ENCODE data around the gene GPR55.

GPR55 gene

DNA sequence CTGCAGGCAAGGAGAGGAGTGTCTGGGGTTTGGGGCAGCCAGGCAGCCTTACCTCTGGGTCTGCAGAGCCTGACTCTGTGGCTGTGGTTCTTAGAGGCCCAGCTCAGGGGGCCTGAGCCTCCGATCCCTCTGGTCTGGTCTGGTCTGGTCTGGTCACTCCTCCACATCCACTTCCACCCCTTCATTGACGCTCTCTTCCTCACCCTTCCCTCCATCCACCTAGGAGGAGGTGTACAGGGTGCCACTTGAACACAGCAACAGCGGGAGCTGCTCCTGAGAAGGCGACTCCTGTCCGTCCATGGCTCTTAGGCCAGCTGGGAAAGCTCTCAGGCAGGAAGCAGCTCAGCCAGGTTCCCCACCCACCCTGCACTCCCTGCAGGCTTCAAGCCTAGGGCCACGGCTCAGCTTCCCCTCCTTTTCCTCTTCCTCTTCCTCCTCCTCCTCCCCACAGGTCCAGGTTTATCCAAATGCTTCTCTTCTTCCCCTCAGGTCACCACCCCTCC is 16.9 kb downstream of the GPR55 start:
- TF ChIP-seq, protein P1, sequence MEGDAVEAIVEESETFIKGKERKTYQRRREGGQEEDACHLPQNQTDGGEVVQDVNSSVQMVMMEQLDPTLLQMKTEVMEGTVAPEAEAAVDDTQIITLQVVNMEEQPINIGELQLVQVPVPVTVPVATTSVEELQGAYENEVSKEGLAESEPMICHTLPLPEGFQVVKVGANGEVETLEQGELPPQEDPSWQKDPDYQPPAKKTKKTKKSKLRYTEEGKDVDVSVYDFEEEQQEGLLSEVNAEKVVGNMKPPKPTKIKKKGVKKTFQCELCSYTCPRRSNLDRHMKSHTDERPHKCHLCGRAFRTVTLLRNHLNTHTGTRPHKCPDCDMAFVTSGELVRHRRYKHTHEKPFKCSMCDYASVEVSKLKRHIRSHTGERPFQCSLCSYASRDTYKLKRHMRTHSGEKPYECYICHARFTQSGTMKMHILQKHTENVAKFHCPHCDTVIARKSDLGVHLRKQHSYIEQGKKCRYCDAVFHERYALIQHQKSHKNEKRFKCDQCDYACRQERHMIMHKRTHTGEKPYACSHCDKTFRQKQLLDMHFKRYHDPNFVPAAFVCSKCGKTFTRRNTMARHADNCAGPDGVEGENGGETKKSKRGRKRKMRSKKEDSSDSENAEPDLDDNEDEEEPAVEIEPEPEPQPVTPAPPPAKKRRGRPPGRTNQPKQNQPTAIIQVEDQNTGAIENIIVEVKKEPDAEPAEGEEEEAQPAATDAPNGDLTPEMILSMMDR (IDR thresholded peaks at IDR 0.05; ENCODE audit: insufficient read depth, low read depth, low read length, missing control alignments) = no peak
- no peak for DNase-seq (ENCODE audit: low read depth)
- H3K4me3 ChIP-seq (ENCODE audit: low read depth, low read length) = no peak overlapping the region

DNA sequence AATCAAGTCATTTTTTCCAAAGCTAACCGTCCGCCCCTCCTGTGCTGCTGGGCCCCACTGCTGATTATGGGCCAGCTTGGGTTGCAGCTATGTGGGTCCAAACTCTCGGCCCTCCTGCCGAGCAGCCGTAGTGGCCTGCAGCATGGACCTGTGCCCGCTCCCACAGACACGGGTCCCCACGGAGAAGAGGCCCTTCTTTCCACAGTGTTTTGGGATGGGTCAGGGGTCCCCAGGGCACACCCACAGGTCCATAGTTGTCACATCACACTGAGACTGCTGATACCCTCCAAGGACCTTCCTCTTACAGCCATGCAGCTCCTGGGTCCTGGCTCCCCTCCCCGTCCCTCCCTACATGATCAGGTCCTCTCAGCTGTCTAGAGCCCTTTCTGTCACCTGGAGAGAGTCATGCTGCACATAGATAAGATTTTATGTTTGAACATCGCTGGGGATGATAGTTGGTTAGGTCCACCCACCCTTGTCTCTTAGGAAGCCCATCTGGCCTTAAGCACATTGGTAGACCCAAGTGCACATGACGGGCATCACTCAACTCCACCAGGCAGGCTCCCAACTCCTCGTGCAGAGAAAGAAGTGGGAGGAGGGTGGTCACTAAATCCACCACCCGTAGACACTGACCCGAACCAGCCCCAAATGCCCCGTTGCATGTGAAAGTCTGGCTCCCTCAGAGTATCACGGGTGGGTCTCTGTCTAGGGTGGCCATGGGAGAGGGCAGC is 17.5 kb downstream of the GPR55 start:
- TF ChIP-seq, protein P1 (IDR thresholded peaks at IDR 0.05; ENCODE audit: insufficient read depth, low read depth, low read length, missing control alignments) = no peak
- H3K4me3 ChIP-seq (ENCODE audit: low read depth, low read length) = no peak overlapping the region
- no peak for DNase-seq (ENCODE audit: low read depth)

DNA sequence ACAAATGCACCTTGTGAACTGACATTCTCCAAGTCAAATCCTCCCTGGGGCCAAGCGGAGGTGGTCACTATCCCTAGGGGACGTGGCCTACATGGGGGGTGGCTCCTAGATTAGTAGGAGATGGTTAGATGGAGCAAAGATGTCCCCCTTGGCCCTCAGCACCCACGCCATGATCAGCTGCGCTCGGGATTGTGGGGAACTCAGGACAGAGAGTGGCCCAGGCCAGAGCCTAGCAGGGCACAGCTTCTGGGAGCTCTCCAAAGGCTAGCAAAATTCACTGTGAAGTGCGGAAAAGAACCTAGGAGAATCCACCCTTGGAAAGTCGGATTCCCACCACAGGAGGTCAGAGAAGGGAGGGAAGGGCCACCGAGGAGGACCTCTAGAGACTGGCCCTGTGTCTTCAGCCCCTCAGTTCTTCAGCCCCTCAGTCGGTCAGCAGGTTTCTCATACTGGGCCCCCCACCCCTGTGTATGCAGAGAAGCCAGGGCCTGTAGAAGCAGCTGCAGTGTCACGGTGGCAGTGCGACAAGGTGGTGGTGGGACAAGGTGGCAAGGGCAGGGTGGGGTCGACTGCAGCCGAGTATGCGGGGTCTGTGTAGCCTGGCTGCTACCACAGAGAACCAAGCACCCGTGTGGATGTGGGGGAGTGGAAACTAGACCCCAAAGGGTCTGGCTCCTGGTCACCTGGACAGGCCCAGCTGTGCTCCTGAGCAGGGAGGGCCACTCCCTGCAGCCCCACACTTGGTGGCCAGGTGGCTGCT is 18.4 kb downstream of the GPR55 start:
- DNase-seq (ENCODE audit: low read depth) = no peak
- TF ChIP-seq, protein P1 (IDR thresholded peaks at IDR 0.05; ENCODE audit: insufficient read depth, low read depth, low read length, missing control alignments) = no peak
- H3K4me3 ChIP-seq (ENCODE audit: low read depth, low read length) = no peak overlapping the region

DNA sequence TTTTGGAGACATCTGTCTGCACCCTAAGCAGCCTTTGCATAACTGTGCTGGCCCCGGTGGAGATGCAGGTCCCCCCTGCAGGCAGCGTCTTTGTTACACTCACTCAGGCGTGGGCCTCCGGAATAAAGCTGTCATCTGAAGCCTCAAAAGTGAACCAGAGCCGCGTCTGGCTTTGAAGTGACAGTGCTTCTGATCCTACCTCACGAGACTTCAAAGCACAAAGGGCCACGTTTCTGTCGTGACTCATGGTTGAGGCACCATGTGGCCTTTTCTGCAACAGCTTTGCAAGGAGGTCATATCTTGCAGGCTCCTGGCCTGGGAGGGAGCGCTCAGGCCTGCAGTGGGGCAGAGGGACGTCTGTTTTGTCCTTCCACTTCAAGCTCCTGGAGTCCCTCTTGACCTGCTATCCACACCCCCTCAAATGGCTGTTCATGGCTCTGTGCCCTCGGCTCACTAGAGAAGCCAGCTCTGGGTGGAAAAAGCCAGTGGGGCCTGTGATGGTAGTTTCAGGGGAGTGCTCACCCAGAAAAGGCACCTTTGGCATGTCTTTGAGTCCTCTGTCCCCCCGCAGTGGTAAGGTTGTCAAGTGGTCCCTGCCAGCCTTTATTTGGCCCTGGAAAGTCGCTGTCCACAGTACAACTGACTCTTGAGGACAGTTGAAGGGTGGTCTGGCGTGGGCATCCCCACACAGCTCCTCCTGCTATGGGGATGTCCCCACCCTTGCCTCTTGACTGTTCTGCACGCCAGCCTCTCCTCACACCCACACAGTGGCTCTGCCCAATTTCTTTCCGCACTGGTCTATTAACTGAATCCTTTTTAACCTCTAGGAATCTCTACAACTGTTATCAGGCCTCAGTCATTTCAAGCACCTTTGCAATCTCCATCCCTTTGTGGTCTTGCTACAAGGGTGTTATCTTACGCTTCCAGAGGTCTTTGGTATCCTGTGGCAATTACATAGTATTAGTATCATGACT is 19.3 kb downstream of the GPR55 start:
- TF ChIP-seq, protein P1 (IDR thresholded peaks at IDR 0.05; ENCODE audit: insufficient read depth, low read depth, low read length, missing control alignments) = no peak
- H3K4me3 ChIP-seq (ENCODE audit: low read depth, low read length) = no peak overlapping the region
- peak; percentile 39 for DNase-seq (ENCODE audit: low read depth)

DNA sequence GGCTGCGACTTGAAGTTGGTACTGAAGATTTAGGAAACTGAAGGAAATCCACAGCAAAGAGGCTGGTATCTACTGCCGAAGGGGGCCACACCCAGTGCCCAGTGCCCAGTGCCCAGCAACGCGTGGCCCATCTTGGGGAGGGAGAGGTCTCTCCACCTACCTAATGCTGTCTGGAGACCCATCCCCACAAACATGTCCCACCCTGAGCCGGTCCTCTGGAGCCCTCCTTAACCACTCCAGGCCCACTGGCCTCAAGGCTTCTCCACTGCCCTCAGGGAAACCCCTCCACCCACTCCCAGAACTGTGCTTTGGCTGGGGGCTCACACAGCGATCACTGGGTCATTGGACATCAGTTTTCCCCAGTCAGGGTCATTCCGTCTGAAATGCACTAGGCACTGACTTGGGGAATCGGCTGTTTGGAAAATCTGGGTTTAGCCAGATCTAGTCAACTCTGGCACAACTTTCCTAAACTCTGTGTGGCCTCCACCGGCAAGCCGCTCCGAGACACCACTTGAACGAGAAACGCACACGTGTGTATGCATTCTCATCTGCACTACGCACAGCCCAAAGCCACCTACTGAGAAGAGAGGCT is 20.1 kb downstream of the GPR55 start:
- DNase-seq (ENCODE audit: low read depth) = no peak
- H3K4me3 ChIP-seq (ENCODE audit: low read depth, low read length) = no peak overlapping the region
- TF ChIP-seq, protein P1 (IDR thresholded peaks at IDR 0.05; ENCODE audit: insufficient read depth, low read depth, low read length, missing control alignments) = no peak

All from GM12865 (cell line).